ENCODE results near the gene IL6. TPM values are rescaled to one million over a fixed set of nuclear protein-coding genes. Genes with fewer than 3 reads are reported as not detected.
"Not testable (repeated sequence)": the region's sequence is repeated elsewhere in the genome, so short reads cannot be mapped to it uniquely, and the experiment has no call there.

IL6 gene
- total and polyA plus RNA-seq, 2 donors (not counting 1 experiment from before 2014, with no cell fraction given) = 2.6 to 222 TPM

DNA sequence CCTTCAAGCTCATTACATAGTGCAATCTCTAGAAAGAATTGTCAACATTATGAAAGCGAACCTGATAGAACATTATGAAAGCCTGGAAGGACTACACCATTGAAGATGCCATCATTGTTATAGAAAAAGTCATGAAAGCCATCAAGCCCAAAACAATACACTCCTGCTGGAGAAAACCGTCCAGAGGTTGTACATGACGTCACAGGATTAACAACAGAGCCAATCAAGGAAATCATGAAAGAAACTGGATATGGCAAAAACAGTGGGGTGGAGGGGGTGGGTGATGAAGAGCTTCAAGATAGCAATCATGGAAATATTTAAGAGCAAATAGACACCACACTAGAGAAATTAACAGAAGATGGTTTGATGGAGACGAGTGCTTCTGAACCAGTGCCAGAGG, 50.0 kb downstream of the IL6 start:
- CTCF ChIA-PET = interaction anchor here (1.4 to 6.1 kb wide), 3 partner anchors 216 to 278 kb away, joined by 3 to 35 read pairs (median 12); no protein-coding TSS in a partner anchor

DNA sequence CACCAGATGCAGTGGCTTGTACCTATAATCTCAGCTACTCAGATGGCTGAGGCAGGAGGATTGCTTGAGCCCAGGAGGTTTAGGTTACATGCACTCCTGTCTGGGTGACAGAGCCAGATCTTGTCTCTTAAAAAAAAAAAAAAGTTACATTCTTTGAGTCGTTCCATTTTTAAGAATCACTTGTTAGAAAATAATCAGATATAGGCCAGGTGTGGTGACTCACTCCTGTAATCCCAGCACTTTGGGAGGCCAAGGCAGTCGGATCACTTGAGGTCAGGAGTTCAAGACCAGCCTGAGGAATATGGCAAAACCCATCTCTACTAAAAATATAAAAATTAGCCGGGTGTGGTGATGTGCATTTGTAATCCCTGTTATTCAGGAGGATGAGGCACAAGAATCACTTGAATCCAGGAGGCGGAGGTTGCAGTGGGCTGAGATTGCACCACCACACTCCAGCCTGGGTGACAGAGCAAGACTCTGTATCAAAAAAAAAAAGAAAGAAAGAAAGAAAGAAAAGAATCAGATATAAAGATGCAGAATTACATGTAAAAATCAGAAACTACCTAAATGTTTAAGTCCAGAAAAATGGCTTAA, 52.8 kb downstream of the IL6 start:
- H2AFZ ChIP-seq (ENCODE audit: insufficient read depth, low read depth, low read length, poor library complexity, severe bottlenecking); H4K20me1 ChIP-seq (ENCODE audit: control insufficient read depth, insufficient read depth, low read length, poor library complexity, severe bottlenecking); H3K27me3 ChIP-seq (replicated peaks in 1 of 4; ENCODE audit: control extremely low read depth in 1 of 4, control insufficient read depth in 3 of 4, insufficient read depth in 4 of 4, low read length in 3 of 4); H3K4me2 ChIP-seq (replicated peaks; ENCODE audit: low read depth, low read length, poor library complexity, severe bottlenecking); H3K27me3 Mint-ChIP-seq; POLR2A ChIA-PET; H3K9ac ChIP-seq (ENCODE audit: low read length); H3K9me3 ChIP-seq (ENCODE audit: control extremely low read depth in 1 of 3, control insufficient read depth in 2 of 3, insufficient read depth in 1 of 3, low read length in 2 of 3); intact Hi-C loops (cut with micrococcal nuclease); H3K4me1 ChIP-seq (ENCODE audit: control insufficient read depth in 2 of 2, insufficient read depth in 2 of 2, low read length in 2 of 2); H3K36me3 ChIP-seq (replicated peaks in 1 of 2; ENCODE audit: control extremely low read depth in 1 of 2, control insufficient read depth in 1 of 2, extremely low read depth in 1 of 2, insufficient read depth in 2 of 2, low read length in 1 of 2); H3K27ac ChIP-seq (ENCODE audit: low read length in 2 of 2); H3K4me3 ChIP-seq (ENCODE audit: control extremely low read depth in 1 of 5, extremely low read depth in 1 of 5, insufficient read depth in 1 of 5, low read depth in 2 of 5, low read length in 4 of 5); H3K4me1 Mint-ChIP-seq; H3K9me3 Mint-ChIP-seq (ENCODE audit: insufficient read depth); H3K4me3 Mint-ChIP-seq; DNase-seq; ATAC-seq (ENCODE audit: low read depth); H3K27ac Mint-ChIP-seq; H3K79me2 ChIP-seq (ENCODE audit: control insufficient read depth, insufficient read depth, low read length): not testable (repeated sequence)
- no CpG with 5 or more reads among the region's 4 CpGs for WGBS (ENCODE audit: insufficient coverage)
- CTCF ChIA-PET = interaction anchor here (1.1 to 6.1 kb wide), 5 partner anchors 23 to 275 kb away, joined by 3 to 35 read pairs (median 5); partner anchors contain the start of gene IL6

More for the DNA sequence above, 50.0 kb downstream of the IL6 start:
- H3K4me1 ChIP-seq (ENCODE audit: control insufficient read depth in 2 of 2, insufficient read depth in 2 of 2, low read length in 2 of 2) = no peaks in the 10 kb centered on the region
- H3K4me3 ChIP-seq (ENCODE audit: control extremely low read depth in 1 of 5, extremely low read depth in 1 of 5, insufficient read depth in 1 of 5, low read depth in 2 of 5, low read length in 4 of 5) = no peak overlapping the region
- 100% methylated on average over 1 of the region's 4 CpGs for WGBS (ENCODE audit: insufficient coverage)
- H3K9ac ChIP-seq (ENCODE audit: low read length) = no peak overlapping the region
- TF ChIP-seq, protein P1, sequence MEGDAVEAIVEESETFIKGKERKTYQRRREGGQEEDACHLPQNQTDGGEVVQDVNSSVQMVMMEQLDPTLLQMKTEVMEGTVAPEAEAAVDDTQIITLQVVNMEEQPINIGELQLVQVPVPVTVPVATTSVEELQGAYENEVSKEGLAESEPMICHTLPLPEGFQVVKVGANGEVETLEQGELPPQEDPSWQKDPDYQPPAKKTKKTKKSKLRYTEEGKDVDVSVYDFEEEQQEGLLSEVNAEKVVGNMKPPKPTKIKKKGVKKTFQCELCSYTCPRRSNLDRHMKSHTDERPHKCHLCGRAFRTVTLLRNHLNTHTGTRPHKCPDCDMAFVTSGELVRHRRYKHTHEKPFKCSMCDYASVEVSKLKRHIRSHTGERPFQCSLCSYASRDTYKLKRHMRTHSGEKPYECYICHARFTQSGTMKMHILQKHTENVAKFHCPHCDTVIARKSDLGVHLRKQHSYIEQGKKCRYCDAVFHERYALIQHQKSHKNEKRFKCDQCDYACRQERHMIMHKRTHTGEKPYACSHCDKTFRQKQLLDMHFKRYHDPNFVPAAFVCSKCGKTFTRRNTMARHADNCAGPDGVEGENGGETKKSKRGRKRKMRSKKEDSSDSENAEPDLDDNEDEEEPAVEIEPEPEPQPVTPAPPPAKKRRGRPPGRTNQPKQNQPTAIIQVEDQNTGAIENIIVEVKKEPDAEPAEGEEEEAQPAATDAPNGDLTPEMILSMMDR (IDR thresholded peaks at IDR 0.05) = no peak
- no peak for TF ChIP-seq EZH2 (IDR thresholded peaks at IDR 0.05; ENCODE audit: borderline replicate concordance, insufficient read depth, low read depth, low read length, poor library complexity, severe bottlenecking)
- no peak for ATAC-seq (ENCODE audit: low read depth)
- no peaks in the 10 kb centered on the region for H3K4me1 Mint-ChIP-seq
- DNase-seq = no peak
- no peaks in the 10 kb centered on the region for H3K79me2 ChIP-seq (ENCODE audit: control insufficient read depth, insufficient read depth, low read length)
- no peaks in the 10 kb centered on the region for H3K9me3 Mint-ChIP-seq (ENCODE audit: insufficient read depth)
- H3K27ac ChIP-seq (ENCODE audit: low read length in 2 of 2) = no peak overlapping the region
- H4K20me1 ChIP-seq (ENCODE audit: control insufficient read depth, insufficient read depth, low read length, poor library complexity, severe bottlenecking) = no peaks in the 10 kb centered on the region
- intact Hi-C loops (cut with micrococcal nuclease) = no loop called here
- POLR2A ChIA-PET = no interaction called here
- peaks cover 0 to 4% (median 0%) of the 10 kb centered on the region in 4 experiments for H3K27me3 ChIP-seq (replicated peaks in 1 of 4; ENCODE audit: control extremely low read depth in 1 of 4, control insufficient read depth in 3 of 4, insufficient read depth in 4 of 4, low read length in 3 of 4)
- no peak overlapping the region for H2AFZ ChIP-seq (ENCODE audit: insufficient read depth, low read depth, low read length, poor library complexity, severe bottlenecking)
- H3K4me3 Mint-ChIP-seq = no peak overlapping the region
- H3K4me2 ChIP-seq (replicated peaks; ENCODE audit: low read depth, low read length, poor library complexity, severe bottlenecking) = no peak overlapping the region
- no peaks in the 10 kb centered on the region for H3K36me3 ChIP-seq (replicated peaks in 1 of 2; ENCODE audit: control extremely low read depth in 1 of 2, control insufficient read depth in 1 of 2, extremely low read depth in 1 of 2, insufficient read depth in 2 of 2, low read length in 1 of 2)
- H3K27ac Mint-ChIP-seq = no peak overlapping the region
- no peaks in the 10 kb centered on the region for H3K9me3 ChIP-seq (ENCODE audit: control extremely low read depth in 1 of 3, control insufficient read depth in 2 of 3, insufficient read depth in 1 of 3, low read length in 2 of 3)
- peaks cover 7% of the 10 kb centered on the region for H3K27me3 Mint-ChIP-seq

All from B cell (primary cell).